GM19455 (cell line): ENCODE measurements around the gene ANKRD45.
"Not testable (repeated sequence)": the region's sequence is repeated elsewhere in the genome, so short reads cannot be mapped to it uniquely, and the experiment has no call there.

Experiments used
- ATAC-seq: cut with Tn5 transposase; IDR thresholded peaks from one replicate; pipeline ENCODE4 v1.9.1; 2021; ENCODE audit not compliant: unreplicated experiment

Gene ANKRD45

GRCh38 chr1:173646656-173647055, 23.0 kb downstream of the ANKRD45 start:
- no peak for ATAC-seq

- not testable (repeated sequence) for ATAC-seq
These were observed 27.1 kb downstream of the ANKRD45 start for GRCh38 chr1:173642450-173643139.

GRCh38 chr1:173639102-173639501, 30.5 kb downstream of the ANKRD45 start:
- ATAC-seq, result no peak

- no peak for ATAC-seq
These were observed 31.3 kb downstream of the ANKRD45 start for GRCh38 chr1:173638043-173639021.

GRCh38 chr1:173637236-173638042, 32.2 kb downstream of the ANKRD45 start:
- ATAC-seq, result not testable (repeated sequence)

- no peak for ATAC-seq
These were observed 34.5 kb downstream of the ANKRD45 start, which contains the start of gene TEX50 for GRCh38 chr1:173635116-173635515. TEX50 (plus strand) TSS chr1:173635338; CDS start chr1:173635522, 184 bp downstream.

GRCh38 chr1:173628888-173629287, 40.8 kb downstream of the ANKRD45 start:
- no peak for ATAC-seq

GRCh38 chr1:173627269-173627668, 42.4 kb downstream of the ANKRD45 start:
- ATAC-seq, result no peak

- no peak for ATAC-seq
These were observed 52.8 kb downstream of the ANKRD45 start for GRCh38 chr1:173616859-173617258.

GRCh38 chr1:173613086-173613485, 56.6 kb downstream of the ANKRD45 start:
- ATAC-seq, result not testable (repeated sequence)

GRCh38 chr1:173608503-173609216, 61.0 kb downstream of the ANKRD45 start:
- ATAC-seq, result no peak

- ATAC-seq, result no peak
These were observed 66.5 kb downstream of the ANKRD45 start, which contains the start of gene SLC9C2 for GRCh38 chr1:173603056-173603591. SLC9C2 (minus strand) TSS chr1:173603072; CDS start chr1:173601776, 1,296 bp downstream.

- ATAC-seq, result no peak
These were observed 68.1 kb downstream of the ANKRD45 start for GRCh38 chr1:173601588-173601987.

GRCh38 chr1:173596097-173596825, 73.4 kb downstream of the ANKRD45 start:
- ATAC-seq, result no peak

- not testable (repeated sequence) for ATAC-seq
These were observed 78.5 kb downstream of the ANKRD45 start for GRCh38 chr1:173591138-173591537.

GRCh38 chr1:173590557-173590956, 79.1 kb downstream of the ANKRD45 start:
- no peak for ATAC-seq

GRCh38 chr1:173581383-173582079, 88.1 kb downstream of the ANKRD45 start:
- ATAC-seq, result no peak

- no peak for ATAC-seq
These were observed 89.0 kb downstream of the ANKRD45 start for GRCh38 chr1:173580658-173581057.

GRCh38 chr1:173580071-173580470, 89.6 kb downstream of the ANKRD45 start:
- no peak for ATAC-seq
